GM19099 (cell line): ENCODE data around the gene PFKM.

Experiments used
- POLR2A ChIP-seq: IDR thresholded peaks from 3 replicates; pipeline ENCODE4 v1.6.1; 2011; ENCODE audit warnings: low read depth; ENCODE audit not compliant: insufficient read length; ENCODE audit errors: extremely low read depth

Gene PFKM

GRCh38 chr12:48187916-48188695 is 68.9 kb downstream of the PFKM start:
- TF ChIP-seq POLR2A = no peak

GRCh38 chr12:48189331-48190125 is 70.4 kb downstream of the PFKM start:
- TF ChIP-seq POLR2A = no peak

- TF ChIP-seq POLR2A = no peak
Observed at GRCh38 chr12:48191096-48191495, 71.9 kb downstream of the PFKM start.

GRCh38 chr12:48192861-48193260 is 73.7 kb downstream of the PFKM start:
- TF ChIP-seq POLR2A = no peak

GRCh38 chr12:48193623-48194022 is 74.5 kb downstream of the PFKM start:
- no peak for TF ChIP-seq POLR2A

- TF ChIP-seq POLR2A = no peak
Observed at GRCh38 chr12:48194799-48195201, 75.6 kb downstream of the PFKM start.
